Gastroesophageal sphincter (tissue), 4 donors: ENCODE results near the gene KRT71. TPM values are rescaled to one million over a fixed set of nuclear protein-coding genes. Genes with fewer than 3 reads are reported as not detected.

Source experiments
- ATAC-seq: fragments of 150-250 bp; one replicate; pipeline ENCODE4 v1.9.1; 2016; ENCODE audit warnings: mild to moderate bottlenecking, moderate library complexity
- H3K27ac ChIP-seq, 4 donors: fragments of 200-600 bp; sonication (generic) in 3 of 4; 1 replicate in 3 of 4; 2 replicates in 1 of 4; pipeline ENCODE4 v1.5.1; 2016 to 2019
- H3K27me3 ChIP-seq: fragments of 200-600 bp; sonication (generic); one replicate; pipeline ENCODE4 v1.5.1; 2019
- H3K36me3 ChIP-seq, 2 donors: fragments of 200-600 bp; sonication (generic); one replicate each; pipeline ENCODE4 v1.5.1; 2019; ENCODE audit warnings: control low read depth in 1 of 2
- H3K4me1 ChIP-seq, 3 donors: fragments of 200-600 bp; sonication (generic); 1 replicate in 2 of 3; 2 replicates in 1 of 3; pipeline ENCODE4 v1.5.1; 2016 to 2019; ENCODE audit warnings: control low read depth in 2 of 3
- H3K4me3 ChIP-seq, 2 donors: fragments of 200-600 bp; sonication (generic); one replicate each; pipeline ENCODE4 v1.5.1; 2019; ENCODE audit warnings: mild to moderate bottlenecking in 1 of 2, moderate library complexity in 1 of 2
- H3K9me3 ChIP-seq, 3 donors: fragments of 200-600 bp; sonication (generic); one replicate each; pipeline ENCODE4 v1.5.1; 2017 to 2019; ENCODE audit warnings: control low read depth in 2 of 3
- CTCF ChIP-seq, 4 experiments: fragments of 200-600 bp in 2 of 4; fragments of 450-650 bp in 2 of 4; sonication (generic) in 1 of 4; IDR thresholded peaks; one replicate each; pipeline ENCODE4 v1.5.1; 2017 to 2019; ENCODE audit warnings: antibody characterized with exemption in 4 of 4, mild to moderate bottlenecking in 2 of 4, moderate library complexity in 2 of 4
- EP300 ChIP-seq: sonication (generic); formaldehyde crosslinking; IDR thresholded peaks from one replicate; pipeline ENCODE4 v1.6.1; 2017; ENCODE audit warnings: antibody characterized with exemption, mild to moderate bottlenecking
- POLR2A ChIP-seq, 2 donors: fragments of 450-650 bp; IDR thresholded peaks; one replicate each; pipeline ENCODE4 v1.6.1; 2017; ENCODE audit warnings: antibody characterized with exemption in 2 of 2, mild to moderate bottlenecking in 2 of 2, moderate library complexity in 1 of 2
- POLR2AphosphoS5 ChIP-seq: sonication (generic); formaldehyde crosslinking; IDR thresholded peaks from one replicate; pipeline ENCODE4 v1.6.1; 2017; ENCODE audit warnings: antibody characterized with exemption
- WGBS, 2 donors: methylation state at CpG; one replicate each; pipeline ENCODE4 v1.1.5; 2018; ENCODE audit warnings: low coverage in 1 of 2; 5-methylcytosine and 5-hydroxymethylcytosine counted together
- total RNA-seq, 4 donors: library from RNA; depleted of rRNA; stranded (reverse); fragments of >200 nt; gene quantifications; one replicate each; pipeline ENCODE4 v1.1.0, GENCODE V29; 2016

Gene KRT71
- total RNA-seq, 4 donors from 2014 or later: not detected

DNA sequence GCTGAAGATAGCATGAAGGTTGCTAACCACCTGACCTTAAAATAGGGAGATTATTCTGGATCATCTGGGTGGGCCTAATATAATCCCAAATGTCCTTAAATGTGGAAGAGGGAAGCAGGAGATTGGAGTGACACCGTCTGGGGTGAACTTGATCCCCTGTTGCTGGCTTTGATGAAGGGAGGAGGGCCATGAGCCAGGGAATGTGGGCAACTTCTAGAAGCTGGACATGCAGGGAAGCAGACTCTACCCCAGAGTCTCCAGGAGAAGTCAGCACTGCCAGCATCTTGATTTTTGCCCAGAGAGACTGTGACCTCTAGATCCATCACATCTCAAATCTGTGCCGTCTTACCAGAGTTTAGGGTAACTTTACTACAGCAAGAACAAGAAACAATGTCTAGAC is 23.5 kb downstream of the KRT71 start:
- Histone ChIP-seq H3K27ac (no peak overlapping the region), H3K4me3 (no peak overlapping the region), H3K9me3 (no peaks in the 10 kb centered on the region), H3K36me3 (no peaks in the 10 kb centered on the region), H3K27me3 (no peaks in the 10 kb centered on the region), H3K4me1 (no peaks in the 10 kb centered on the region)
- ATAC-seq: no peak
- TF ChIP-seq POLR2AphosphoS5: no peak
- no peak for TF ChIP-seq CTCF (IDR thresholded peaks at IDR 0.05)
- TF ChIP-seq EP300: no peak
- TF ChIP-seq POLR2A (IDR thresholded peaks at IDR 0.05): no peak
- 100% methylated on average over 1 to 2 of the region's 2 CpGs for WGBS, 2 donors

DNA sequence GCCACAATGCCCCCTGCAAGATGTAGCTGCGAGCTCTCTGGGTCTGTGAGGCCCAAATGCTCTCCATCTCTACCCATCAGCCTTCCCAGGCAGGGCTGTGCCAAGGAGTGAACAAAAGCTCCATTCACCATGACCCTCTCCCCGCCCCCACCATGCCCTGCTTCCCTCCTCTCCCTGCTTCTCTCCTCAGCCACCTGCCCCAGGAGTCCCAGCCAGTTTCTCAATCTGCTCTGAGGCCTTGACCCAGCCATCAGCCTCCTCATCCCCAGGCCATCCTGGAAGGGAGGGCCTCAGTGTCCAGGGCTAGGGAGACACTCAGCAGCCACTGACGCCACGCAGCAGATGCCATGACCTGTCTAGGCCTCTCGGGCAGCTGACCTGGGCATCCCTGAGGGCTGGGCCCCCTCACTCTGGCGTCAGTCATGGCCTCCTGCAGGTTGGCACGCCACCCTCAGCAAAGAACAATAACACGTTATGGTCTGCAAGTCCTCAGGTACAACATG is 24.3 kb downstream of the KRT71 start:
- ATAC-seq: no peak
- Histone ChIP-seq H3K27me3 (no peaks in the 10 kb centered on the region), H3K4me1 (no peaks in the 10 kb centered on the region), H3K9me3 (no peaks in the 10 kb centered on the region), H3K36me3 (no peaks in the 10 kb centered on the region), H3K27ac (no peak overlapping the region), H3K4me3 (no peak overlapping the region)
- 83 to 100% methylated on average over 1 to 3 of the region's 8 CpGs for WGBS, 2 donors
- no peak for TF ChIP-seq POLR2AphosphoS5
- no peak for TF ChIP-seq EP300
- no peak for TF ChIP-seq POLR2A (IDR thresholded peaks at IDR 0.05)
- no peak for TF ChIP-seq CTCF (IDR thresholded peaks at IDR 0.05)

- ATAC-seq: no peak
- H3K27me3 ChIP-seq: no peaks in the 10 kb centered on the region
- no peak for TF ChIP-seq EP300
- no peak overlapping the region for H3K27ac ChIP-seq
- no CpG with 5 or more reads among the region's 4 CpGs for WGBS, 2 donors
- H3K4me3 ChIP-seq: no peak overlapping the region
- H3K4me1 ChIP-seq: no peaks in the 10 kb centered on the region
- H3K9me3 ChIP-seq: no peaks in the 10 kb centered on the region
- H3K36me3 ChIP-seq: no peaks in the 10 kb centered on the region
These were observed 25.7 kb downstream of the KRT71 start for GRCh38 chr12:52527121-52527800.

DNA sequence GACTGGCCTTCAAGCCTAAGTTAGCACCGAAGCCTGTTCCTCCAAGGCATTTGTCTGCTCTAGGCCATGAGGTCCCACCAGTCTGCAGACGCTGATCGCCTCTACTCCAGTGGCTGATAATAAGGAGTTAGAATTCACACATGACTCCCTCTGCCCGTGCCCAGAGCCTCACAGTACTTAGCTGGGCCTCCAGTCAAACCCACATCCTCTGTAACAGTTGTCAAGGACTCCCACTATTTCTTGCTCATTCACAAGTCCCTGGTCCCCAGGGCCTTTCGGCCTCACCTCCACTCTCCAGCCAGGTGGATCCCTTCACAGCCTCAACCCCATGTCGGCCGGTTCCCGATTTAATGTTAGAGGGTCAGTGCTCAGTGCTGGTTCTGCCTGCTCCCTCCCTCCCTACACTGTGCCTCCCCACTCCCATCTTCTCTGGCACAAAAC is 26.4 kb downstream of the KRT71 start:
- WGBS, 2 donors: 89% methylated on average over 4 of the region's 8 CpGs; no CpG with 5 or more reads in 1 of the 2 donors
- H3K36me3 ChIP-seq: no peaks in the 10 kb centered on the region
- no peak for ATAC-seq
- no peak overlapping the region for H3K27ac ChIP-seq
- TF ChIP-seq POLR2A (IDR thresholded peaks at IDR 0.05): no peak
- no peaks in the 10 kb centered on the region for H3K27me3 ChIP-seq
- H3K9me3 ChIP-seq: no peaks in the 10 kb centered on the region
- no peak overlapping the region for H3K4me3 ChIP-seq
- no peaks in the 10 kb centered on the region for H3K4me1 ChIP-seq

DNA sequence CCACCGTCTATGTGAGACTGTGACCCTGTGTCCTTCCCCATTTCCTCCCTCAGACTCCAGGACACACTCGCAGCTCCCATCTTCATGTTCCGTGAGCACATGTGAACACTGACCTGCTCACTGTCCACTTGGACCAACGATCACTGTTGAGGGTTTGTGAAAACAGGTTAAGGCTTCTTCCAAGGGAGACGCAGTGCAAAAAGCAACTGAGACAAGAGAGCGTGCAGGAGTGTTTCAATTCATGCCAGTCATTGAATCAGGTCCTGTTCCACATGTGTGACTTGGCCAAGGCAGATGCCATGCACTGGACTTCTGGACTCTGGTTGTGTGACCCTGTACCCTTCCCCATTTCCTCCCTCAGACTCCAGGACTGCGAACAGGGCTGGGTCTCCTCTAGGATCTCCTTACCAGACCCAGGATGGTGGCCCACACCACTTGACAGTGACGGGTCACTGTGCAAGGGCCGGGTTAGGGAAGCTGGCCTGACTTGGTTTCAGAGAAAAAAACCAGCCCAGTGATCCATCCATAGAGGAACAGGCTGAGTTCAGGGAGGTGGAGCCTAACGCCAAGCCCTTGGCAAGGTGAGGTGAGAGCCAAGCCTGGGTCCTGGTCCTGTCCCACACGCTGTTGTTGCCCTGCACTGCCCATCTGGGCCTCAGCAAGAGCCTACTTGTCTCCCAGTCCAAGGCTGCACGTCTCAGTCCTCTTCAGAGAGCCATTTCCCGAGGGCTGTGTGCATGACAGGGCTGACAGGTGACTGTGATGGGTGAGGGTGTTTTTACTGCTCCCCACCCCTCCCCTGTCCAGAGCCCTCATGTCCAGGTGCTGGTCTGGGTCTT is 27.1 kb downstream of the KRT71 start:
- H3K4me3 ChIP-seq: no peak overlapping the region
- no peak for TF ChIP-seq POLR2AphosphoS5
- TF ChIP-seq EP300: no peak
- TF ChIP-seq POLR2A (IDR thresholded peaks at IDR 0.05): no peak
- no peak for TF ChIP-seq CTCF (IDR thresholded peaks at IDR 0.05)
- no peak for ATAC-seq
- no peak overlapping the region for H3K27ac ChIP-seq
- no peaks in the 10 kb centered on the region for H3K27me3 ChIP-seq
- WGBS, 2 donors: 48 to 84% methylated on average over 2 to 10 of the region's 13 CpGs
- no peaks in the 10 kb centered on the region for H3K36me3 ChIP-seq
- H3K4me1 ChIP-seq: no peaks in the 10 kb centered on the region
- no peaks in the 10 kb centered on the region for H3K9me3 ChIP-seq
